H1 (cell line): ENCODE measurements around the gene TAS2R40. TPM values are rescaled to one million over a fixed set of nuclear protein-coding genes. Genes with fewer than 3 reads are reported as not detected.

ENCODE experiments used
- CTCF ChIA-PET: fragments of 300-600 bp; sonication (Branson Sonifier 250); formaldehyde crosslinking; loops from one replicate; lab custom pipeline; 2021; ENCODE audit not compliant: partially characterized antibody; lab: Charles Lee
- POLR2A ChIA-PET: fragments of 300-600 bp; sonication (Branson Sonifier 250); formaldehyde crosslinking; loops from one replicate; lab custom pipeline; 2021; ENCODE audit warnings: inconsistent platforms; ENCODE audit not compliant: partially characterized antibody; lab: Charles Lee
- DNase-seq, 2 experiments: peaks; one replicate each; pipeline versions ENCODE4 v3.0.0 to v3.0.0-alpha.2; 2010 to 2022; ENCODE audit warnings: low spot score in 2 of 2, low read depth in 1 of 2, mixed read lengths in 1 of 2
- FAIRE-seq: peaks from 2 replicates; lab custom pipeline; 2011; peaks lifted over from hg19 to GRCh38; lab: Jason Lieb, UNC
- H2AFZ ChIP-seq: 2 replicates; pipeline ENCODE4 v1.8.1; 2012; ENCODE audit warnings: low read length, inconsistent platforms
- H2AK5ac ChIP-seq: 2 replicates; pipeline ENCODE4 v1.6.1; 2013; ENCODE audit warnings: low read depth, low read length
- H2BK120ac ChIP-seq: replicated peaks from 2 replicates; pipeline ENCODE3; 2013; ENCODE audit warnings: low read depth, low read length, inconsistent platforms
- H2BK12ac ChIP-seq: 2 replicates; pipeline ENCODE4 v1.6.1; 2013; ENCODE audit warnings: low read depth, low read length
- H2BK15ac ChIP-seq: 2 replicates; pipeline ENCODE4 v1.6.1; 2013; ENCODE audit warnings: low read length
- H2BK20ac ChIP-seq: 2 replicates; pipeline ENCODE4 v1.6.1; 2013; ENCODE audit warnings: low read length
- H2BK5ac ChIP-seq: 2 replicates; pipeline ENCODE4 v1.6.1; 2013; ENCODE audit warnings: low read depth, low read length
- H3K14ac ChIP-seq: 2 replicates; pipeline ENCODE4 v1.6.1; 2013; ENCODE audit warnings: inconsistent platforms; ENCODE audit not compliant: insufficient read length
- H3K18ac ChIP-seq: 2 replicates; pipeline ENCODE4 v1.6.1; 2013; ENCODE audit warnings: low read length; ENCODE audit errors: extremely low read depth
- H3K23ac ChIP-seq: 2 replicates; pipeline ENCODE4 v1.6.1; 2013; ENCODE audit warnings: inconsistent platforms; ENCODE audit not compliant: insufficient read length
- H3K23me2 ChIP-seq: 2 replicates; pipeline ENCODE4 v1.6.1; 2013; ENCODE audit warnings: low read depth, low read length
- H3K27ac ChIP-seq: 2 replicates; pipeline ENCODE4 v1.6.1; 2011; ENCODE audit warnings: low read depth, low read length, inconsistent platforms
- H3K27me3 ChIP-seq, 4 experiments: replicated peaks in 1 of 4; 1 replicate in 1 of 4; 2 replicates in 3 of 4; pipeline versions ENCODE4 v1.6.1 to v1.8.1; 2011 to 2013; ENCODE audit warnings: low read length in 3 of 4, mild to moderate bottlenecking in 3 of 4, inconsistent platforms in 2 of 4, mixed read lengths in 2 of 4, moderate library complexity in 1 of 4; ENCODE audit not compliant: control insufficient read depth in 3 of 4, insufficient read depth in 3 of 4; ENCODE audit errors: extremely low read depth in 1 of 4
- H3K36me3 ChIP-seq, 4 experiments: 2 replicates each; pipeline versions ENCODE4 v1.6.1 to v1.8.1; 2011 to 2013; ENCODE audit warnings: mild to moderate bottlenecking in 4 of 4, low read length in 3 of 4, moderate library complexity in 2 of 4, control low read depth in 1 of 4, inconsistent platforms in 1 of 4; ENCODE audit not compliant: insufficient read depth in 4 of 4, control insufficient read depth in 2 of 4
- H3K4ac ChIP-seq: replicated peaks from 2 replicates; pipeline ENCODE3; 2013; ENCODE audit warnings: low read length, low read depth, mixed read lengths, inconsistent platforms; ENCODE audit not compliant: insufficient read length
- H3K4me1 ChIP-seq, 4 experiments: replicated peaks in 1 of 4; 1 replicate in 1 of 4; 2 replicates in 3 of 4; pipeline versions ENCODE4 v1.6.1 to v1.8.1; 2011 to 2013; ENCODE audit warnings: low read length in 3 of 4, inconsistent platforms in 2 of 4, mixed read lengths in 1 of 4; ENCODE audit not compliant: insufficient read depth in 4 of 4, control insufficient read depth in 3 of 4
- H3K4me2 ChIP-seq, 2 experiments: 2 replicates each; pipeline versions ENCODE4 v1.6.1 to v1.8.1; 2011 to 2013; ENCODE audit warnings: low read depth in 2 of 2, low read length in 2 of 2, control low read depth in 1 of 2, inconsistent platforms in 1 of 2, mild to moderate bottlenecking in 1 of 2; ENCODE audit not compliant: insufficient read depth in 1 of 2
- H3K4me3 ChIP-seq, 4 experiments: fragments of 200-600, 300-600 bp in 1 of 4; sonication (generic), shearing (Covaris generic), sonication (Bioruptor Twin) in 1 of 4; 2 replicates each; pipeline versions ENCODE4 v1.5.1 to v1.8.1; 2011 to 2016; ENCODE audit warnings: low read length in 4 of 4, low read depth in 3 of 4, control low read depth in 2 of 4, inconsistent platforms in 2 of 4, mild to moderate bottlenecking in 2 of 4, mixed read lengths in 1 of 4, moderate library complexity in 1 of 4; ENCODE audit not compliant: insufficient read depth in 2 of 4; ENCODE audit errors: extremely low read depth in 1 of 4
- H3K56ac ChIP-seq: replicated peaks from 2 replicates; pipeline ENCODE3; 2013; ENCODE audit warnings: low read depth, mild to moderate bottlenecking, mixed read lengths, low read length, inconsistent platforms; ENCODE audit not compliant: insufficient read length
- H3K79me1 ChIP-seq: 2 replicates; pipeline ENCODE4 v1.6.1; 2013; ENCODE audit warnings: low read depth, low read length, control low read depth
- H3K79me2 ChIP-seq, 2 experiments: 2 replicates each; pipeline versions ENCODE4 v1.6.1 to v1.8.1; 2012 to 2013; ENCODE audit warnings: low read length in 2 of 2, mild to moderate bottlenecking in 2 of 2, inconsistent platforms in 1 of 2; ENCODE audit not compliant: insufficient read depth in 2 of 2, control insufficient read depth in 1 of 2
- H3K9ac ChIP-seq, 4 experiments: replicated peaks in 1 of 4; 1 replicate in 1 of 4; 2 replicates in 3 of 4; pipeline versions ENCODE4 v1.6.1 to v1.8.1; 2011 to 2013; ENCODE audit warnings: low read depth in 3 of 4, low read length in 3 of 4, control low read depth in 2 of 4, mild to moderate bottlenecking in 2 of 4, moderate library complexity in 2 of 4, inconsistent platforms in 1 of 4; ENCODE audit errors: extremely low read depth in 1 of 4
- H3K9me3 ChIP-seq, 2 experiments: 2 replicates each; pipeline versions ENCODE4 v1.6.1 to v1.8.1; 2012 to 2013; ENCODE audit warnings: mild to moderate bottlenecking in 2 of 2, moderate library complexity in 2 of 2, control low read depth in 1 of 2, inconsistent platforms in 1 of 2, low read depth in 1 of 2, low read length in 1 of 2, mixed read lengths in 1 of 2; ENCODE audit not compliant: insufficient read depth in 2 of 2
- H4K20me1 ChIP-seq, 2 experiments: replicated peaks in 1 of 2; 2 replicates each; pipeline versions ENCODE3 to v1.8.1; 2011 to 2013; ENCODE audit warnings: inconsistent platforms in 2 of 2, low read length in 2 of 2, mild to moderate bottlenecking in 1 of 2; ENCODE audit not compliant: insufficient read depth in 2 of 2, control insufficient read depth in 1 of 2
- H4K5ac ChIP-seq: 2 replicates; pipeline ENCODE4 v1.6.1; 2013; ENCODE audit warnings: low read length, low read depth, mixed read lengths, inconsistent platforms; ENCODE audit not compliant: insufficient read length
- H4K8ac ChIP-seq: 2 replicates; pipeline ENCODE4 v1.8.0; 2013; ENCODE audit warnings: mild to moderate bottlenecking, moderate library complexity, low read length, inconsistent platforms; ENCODE audit not compliant: insufficient read depth; ENCODE audit errors: extremely low read depth
- H4K91ac ChIP-seq: replicated peaks from 2 replicates; pipeline ENCODE3; 2013; ENCODE audit warnings: low read length, mixed read lengths, inconsistent platforms; ENCODE audit not compliant: insufficient read length
- BACH1 ChIP-seq: IDR thresholded peaks from 2 replicates; pipeline ENCODE4 v1.6.1; 2012; ENCODE audit warnings: low read length, improper control_type of control experiment
- CHD2 ChIP-seq: IDR thresholded peaks from 2 replicates; pipeline ENCODE4 v1.6.1; 2012; ENCODE audit warnings: low read length, improper control_type of control experiment
- EZH2 ChIP-seq: fragments of 200-600 bp; sonication (generic); IDR thresholded peaks from 2 replicates; pipeline ENCODE4 v1.7.1; 2012; ENCODE audit warnings: low read depth, mild to moderate bottlenecking, moderate library complexity, low read length, inconsistent platforms; ENCODE audit not compliant: severe bottlenecking
- SP2 ChIP-seq: IDR thresholded peaks from 2 replicates; pipeline ENCODE4 v1.6.1; 2012; ENCODE audit warnings: mild to moderate bottlenecking, low read length, inconsistent platforms
- ZNF274 ChIP-seq: IDR thresholded peaks from 2 replicates; pipeline ENCODE4 v1.7.0; 2012; ENCODE audit warnings: low read length, borderline replicate concordance; ENCODE audit errors: extremely low read depth
- WGBS, 2 experiments: shearing (Covaris generic) in 1 of 2; methylation state at CpG; one replicate each; pipeline versions ENCODE4 v1.1.6 to v1.1.7; 2013 to 2015; ENCODE audit warnings: low lambda C conversion rate in 2 of 2, mixed read lengths in 2 of 2, inconsistent platforms in 1 of 2, low coverage in 1 of 2, missing lambda C conversion rate in 1 of 2; ENCODE audit not compliant: insufficient replicate concordance in 2 of 2, insufficient coverage in 1 of 2, insufficient read length in 1 of 2; ENCODE audit errors: extremely low coverage in 1 of 2, missing lambda C conversion rate in 1 of 2; 5-methylcytosine and 5-hydroxymethylcytosine counted together
- polyA plus RNA-seq, 7 experiments: library from polyadenylated mRNA; depleted of rRNA in 3 of 7; stranded (reverse) in 5 of 7; unstranded in 2 of 7; fragments of >200 nt in 5 of 7; fragments of 200-250 nt in 2 of 7; gene quantifications; 1 replicate in 5 of 7; 2 replicates in 1 of 7; 4 replicates in 1 of 7; pipeline versions ENCODE4 v1.2.1 to v1.2.3, GENCODE V29; 2011 to 2013; ENCODE audit warnings: missing spikeins in 2 of 7, mixed read lengths in 2 of 7
- total RNA-seq: library from RNA; stranded (reverse); fragmentation: NEBNext Ultra II Directional; extraction: Animal tissue kit (Norgen Biotek cat#: 25700); gene quantifications from 2 replicates; pipeline ENCODE4 v1.2.1, GENCODE V29; 2021

Gene TAS2R40
- total and polyA plus RNA-seq, 2 of the 8 experiments (the other 6 are each of a cell fraction or from before 2014, with no cell fraction given), result not detected

GRCh38 chr7:143221286-143221685, 551 bp upstream of the TAS2R40 start:
- 87% methylated on average over 2 of the region's 2 CpGs; no CpG with 5 or more reads in 1 of the 2 experiments for WGBS, 2 experiments
- ChIA-PET CTCF (interaction anchor here (1.2 to 11.2 kb wide), 5 partner anchors 12 to 617 kb away, joined by 3 to 480 read pairs (median 4); no protein-coding TSS in a partner anchor), POLR2A (interaction anchor here (0.6 kb wide), 1 partner anchor 77 kb away, joined by 3 read pairs; no protein-coding TSS in a partner anchor)
- Histone ChIP-seq H3K36me3 (no peaks in the 10 kb centered on the region), H3K27me3 (no peaks in the 10 kb centered on the region), H4K20me1 (no peaks in the 10 kb centered on the region), H2BK12ac (no peak overlapping the region), H2BK20ac (no peak overlapping the region), H3K4me1 (no peaks in the 10 kb centered on the region), H2BK120ac (no peak overlapping the region), H2BK5ac (no peak overlapping the region), H3K4ac (no peak overlapping the region), H2AK5ac (no peak overlapping the region), H3K23me2 (peaks cover 1% of the 10 kb centered on the region; the same call in 1 of the 2 replicates), H4K91ac (no peak overlapping the region), H3K56ac (no peak overlapping the region), H2AFZ (no peak overlapping the region), H4K8ac (no peak overlapping the region), H3K18ac (no peak overlapping the region), H3K14ac (no peak overlapping the region), H2BK15ac (no peak overlapping the region), H3K9ac (no peak overlapping the region), H3K79me2 (no peaks in the 10 kb centered on the region), H4K5ac (no peak overlapping the region), H3K27ac (no peak overlapping the region), H3K79me1 (no peaks in the 10 kb centered on the region), H3K4me2 (no peak overlapping the region), H3K23ac (no peak overlapping the region), H3K4me3 (no peak overlapping the region), H3K9me3 (no peaks in the 10 kb centered on the region)
- FAIRE-seq, result no peak
- no peak for DNase-seq
- no peak for TF ChIP-seq SP2
- TF ChIP-seq BACH1, result no peak
- no peak for TF ChIP-seq ZNF274
- TF ChIP-seq CHD2, result no peak
- no peak for TF ChIP-seq EZH2
